ENCODE data around the gene USP48. TPM values are rescaled to one million over a fixed set of nuclear protein-coding genes. Genes with fewer than 3 reads are reported as not detected.

Gene USP48
- total RNA-seq, 1 donor from 2014 or later = 39.1 TPM

DNA sequence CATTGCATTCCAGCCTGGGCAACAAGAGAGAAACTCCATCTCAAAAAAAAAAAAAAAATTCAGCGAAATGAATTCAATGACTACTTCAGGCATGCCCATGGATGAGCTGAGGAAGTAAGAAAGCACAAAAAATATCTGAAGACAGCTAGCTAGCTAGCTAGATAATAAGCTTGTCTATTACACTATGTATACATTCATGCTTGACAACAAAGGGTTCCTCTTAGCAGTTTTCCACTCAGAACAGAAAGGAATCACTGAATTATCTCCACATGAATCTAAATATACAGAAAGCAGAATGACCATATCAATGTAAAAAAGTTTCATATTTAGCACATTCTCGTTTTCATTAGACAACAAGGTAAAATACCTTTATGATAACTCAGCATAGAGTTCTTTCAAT, 32.1 kb downstream of the USP48 start:
- TF ChIP-seq, protein P1, sequence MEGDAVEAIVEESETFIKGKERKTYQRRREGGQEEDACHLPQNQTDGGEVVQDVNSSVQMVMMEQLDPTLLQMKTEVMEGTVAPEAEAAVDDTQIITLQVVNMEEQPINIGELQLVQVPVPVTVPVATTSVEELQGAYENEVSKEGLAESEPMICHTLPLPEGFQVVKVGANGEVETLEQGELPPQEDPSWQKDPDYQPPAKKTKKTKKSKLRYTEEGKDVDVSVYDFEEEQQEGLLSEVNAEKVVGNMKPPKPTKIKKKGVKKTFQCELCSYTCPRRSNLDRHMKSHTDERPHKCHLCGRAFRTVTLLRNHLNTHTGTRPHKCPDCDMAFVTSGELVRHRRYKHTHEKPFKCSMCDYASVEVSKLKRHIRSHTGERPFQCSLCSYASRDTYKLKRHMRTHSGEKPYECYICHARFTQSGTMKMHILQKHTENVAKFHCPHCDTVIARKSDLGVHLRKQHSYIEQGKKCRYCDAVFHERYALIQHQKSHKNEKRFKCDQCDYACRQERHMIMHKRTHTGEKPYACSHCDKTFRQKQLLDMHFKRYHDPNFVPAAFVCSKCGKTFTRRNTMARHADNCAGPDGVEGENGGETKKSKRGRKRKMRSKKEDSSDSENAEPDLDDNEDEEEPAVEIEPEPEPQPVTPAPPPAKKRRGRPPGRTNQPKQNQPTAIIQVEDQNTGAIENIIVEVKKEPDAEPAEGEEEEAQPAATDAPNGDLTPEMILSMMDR (IDR thresholded peaks at IDR 0.05; ENCODE audit: borderline replicate concordance) = no peak
- H3K27ac ChIP-seq (replicated peaks) = no peak overlapping the region
- H3K27me3 ChIP-seq (ENCODE audit: low read depth) = no peaks in the 10 kb centered on the region
- H3K4me1 ChIP-seq = peaks cover 30% of the 10 kb centered on the region
- intact Hi-C loops (cut with micrococcal nuclease) = no loop called here
- H3K9me3 ChIP-seq (replicated peaks) = no peaks in the 10 kb centered on the region
- no peak for DNase-seq
- peaks cover 91% of the 10 kb centered on the region for H3K36me3 ChIP-seq
- no peak overlapping the region for H3K4me3 ChIP-seq

DNA sequence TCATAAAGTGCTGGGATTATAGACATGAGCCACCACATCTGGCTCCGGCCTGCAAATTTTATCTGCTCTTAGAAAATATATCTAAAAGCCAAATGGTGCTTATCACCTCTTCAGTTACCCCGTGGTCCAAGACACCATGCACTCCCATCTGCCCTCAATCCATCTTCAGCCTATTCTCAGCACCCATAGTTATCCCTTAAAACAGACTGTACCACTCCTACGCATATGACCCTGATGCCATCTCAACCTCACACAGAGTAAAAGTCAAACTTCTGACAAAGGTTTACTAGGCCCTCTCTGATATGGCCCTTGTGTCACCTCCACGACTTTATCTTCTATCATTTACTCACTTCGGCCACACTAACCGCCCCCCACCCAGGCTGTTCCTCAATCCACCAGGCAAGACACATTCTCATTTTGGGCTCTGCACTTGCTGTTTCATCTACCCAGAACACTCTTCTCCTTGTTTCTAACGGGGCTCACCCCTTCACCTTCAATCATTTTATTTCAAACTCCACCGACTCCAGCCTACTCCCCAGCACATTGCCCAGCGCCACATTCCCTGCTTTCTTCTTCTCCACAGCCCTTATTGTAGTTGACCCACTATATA, 33.0 kb downstream of the USP48 start:
- intact Hi-C loops (cut with micrococcal nuclease) = no loop called here

DNA sequence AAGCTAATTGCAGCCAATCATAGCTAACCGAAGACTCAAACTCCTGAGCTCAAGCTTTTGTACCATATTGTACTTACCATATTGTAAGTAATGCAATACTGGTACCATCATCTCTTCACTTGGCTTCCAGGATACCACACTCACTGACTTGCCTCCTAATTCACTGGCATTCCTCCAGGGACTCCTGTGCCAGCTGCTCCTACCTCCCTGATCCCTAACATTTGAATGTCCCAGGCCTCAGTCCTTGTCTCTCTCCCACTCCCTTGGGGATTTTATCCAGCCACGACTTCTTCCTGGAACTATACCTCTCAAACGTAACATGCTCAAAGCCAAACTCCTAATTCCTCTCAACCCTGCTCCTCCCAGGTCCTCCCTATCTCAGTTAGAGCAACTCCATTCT, 33.8 kb downstream of the USP48 start:
- H3K9me3 ChIP-seq (replicated peaks) = no peaks in the 10 kb centered on the region
- peaks cover 25% of the 10 kb centered on the region for H3K4me1 ChIP-seq
- intact Hi-C loops (cut with micrococcal nuclease) = no loop called here
- H3K27ac ChIP-seq (replicated peaks) = no peak overlapping the region
- DNase-seq = no peak
- H3K27me3 ChIP-seq (ENCODE audit: low read depth) = no peaks in the 10 kb centered on the region
- no peak overlapping the region for H3K4me3 ChIP-seq
- H3K36me3 ChIP-seq = peaks cover 83% of the 10 kb centered on the region
- TF ChIP-seq, protein P1 (IDR thresholded peaks at IDR 0.05; ENCODE audit: borderline replicate concordance) = no peak

More for the DNA sequence above, 33.0 kb downstream of the USP48 start:
- no peak overlapping the region for H3K27ac ChIP-seq (replicated peaks)
- H3K4me3 ChIP-seq = no peak overlapping the region
- peaks cover 25% of the 10 kb centered on the region for H3K4me1 ChIP-seq
- no peak for DNase-seq
- H3K9me3 ChIP-seq (replicated peaks) = no peaks in the 10 kb centered on the region
- TF ChIP-seq, protein P1 (IDR thresholded peaks at IDR 0.05; ENCODE audit: borderline replicate concordance) = no peak
- peaks cover 85% of the 10 kb centered on the region for H3K36me3 ChIP-seq
- H3K27me3 ChIP-seq (ENCODE audit: low read depth) = no peaks in the 10 kb centered on the region

DNA sequence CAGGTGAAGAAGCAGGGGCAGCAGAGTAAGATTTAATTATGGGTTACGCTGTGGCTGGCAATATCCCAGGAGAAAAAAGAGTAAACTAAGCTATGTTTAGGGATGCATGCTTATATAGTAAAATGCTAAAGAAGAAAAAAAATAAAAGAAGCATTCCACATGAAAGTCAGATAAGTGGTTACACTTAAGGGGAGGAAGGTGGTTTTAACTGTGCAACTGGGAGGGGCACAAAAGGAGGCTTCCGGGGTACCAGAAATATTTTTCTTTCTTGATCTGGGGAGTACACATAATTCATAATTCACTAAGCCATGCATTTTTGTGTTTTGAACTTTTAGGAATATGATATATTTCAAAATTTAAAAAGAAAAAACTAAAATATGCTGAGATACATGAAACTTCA, 39.5 kb downstream of the USP48 start:
- TF ChIP-seq, protein P1 (IDR thresholded peaks at IDR 0.05; ENCODE audit: borderline replicate concordance) = no peak
- Histone ChIP-seq H3K4me1 (peaks cover 10% of the 10 kb centered on the region), H3K27ac (replicated peaks) (no peak overlapping the region), H3K9me3 (replicated peaks) (no peaks in the 10 kb centered on the region), H3K4me3 (no peak overlapping the region), H3K27me3 (ENCODE audit: low read depth) (no peaks in the 10 kb centered on the region), H3K36me3 (peaks cover 77% of the 10 kb centered on the region)
- DNase-seq = no peak
- intact Hi-C loops (cut with micrococcal nuclease) = no loop called here

DNA sequence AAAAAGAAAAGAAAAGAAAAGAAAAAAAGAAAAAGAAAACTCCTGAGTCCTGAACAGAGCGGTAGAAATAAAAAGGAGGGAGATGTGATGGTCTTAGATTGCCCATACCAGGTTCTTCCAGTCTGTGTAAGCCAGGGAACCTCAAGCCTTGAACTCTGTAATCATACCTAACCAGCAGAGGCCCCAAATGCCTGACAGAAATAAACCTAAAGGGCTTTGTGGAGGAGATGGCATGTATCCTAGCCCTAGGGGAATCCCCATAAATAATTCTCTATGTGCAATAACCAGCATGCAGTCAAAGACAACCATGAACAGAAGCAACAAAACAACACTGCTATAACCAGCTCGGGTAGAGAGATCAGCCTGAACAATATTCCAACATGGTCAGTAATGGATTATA, 40.4 kb downstream of the USP48 start:
- Histone ChIP-seq H3K9me3 (replicated peaks) (no peaks in the 10 kb centered on the region), H3K4me1 (peaks cover 10% of the 10 kb centered on the region), H3K27ac (replicated peaks) (no peak overlapping the region), H3K27me3 (ENCODE audit: low read depth) (no peaks in the 10 kb centered on the region), H3K36me3 (peaks cover 68% of the 10 kb centered on the region), H3K4me3 (no peak overlapping the region)
- no peak for DNase-seq
- TF ChIP-seq, protein P1 (IDR thresholded peaks at IDR 0.05; ENCODE audit: borderline replicate concordance) = no peak
- intact Hi-C loops (cut with micrococcal nuclease) = no loop called here

All from left ventricle myocardium inferior (tissue), 1 donor.